ENCODE measurements around the gene ZDHHC14.

ZDHHC14 gene

DNA sequence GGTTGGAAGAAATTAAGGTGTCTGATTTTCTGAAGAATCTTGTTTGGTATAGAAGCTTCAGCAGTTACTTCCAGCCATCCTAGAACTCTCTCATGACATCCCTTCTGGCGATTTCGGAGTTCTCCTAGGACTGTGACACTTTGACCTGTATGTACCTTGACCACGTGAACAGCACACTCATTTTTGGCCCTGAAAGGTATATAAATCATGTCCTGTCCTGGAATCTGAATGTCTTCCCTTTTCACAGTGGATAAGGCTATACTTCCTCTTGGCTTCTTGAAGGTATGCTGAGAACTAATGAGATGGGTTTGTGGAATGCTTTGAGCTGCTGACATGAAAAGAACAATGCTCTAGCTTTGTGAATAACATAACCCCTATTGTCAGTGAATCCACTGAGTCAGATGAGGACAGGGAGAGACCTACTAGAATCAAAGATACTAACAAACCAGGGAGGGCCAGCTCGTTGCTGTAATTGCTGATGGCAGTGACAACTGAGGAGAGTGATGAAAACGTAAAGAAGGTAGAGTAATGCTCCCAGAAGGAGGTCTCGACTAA is 6.0 kb upstream of the ZDHHC14 start:
- TF ChIP-seq, protein P1, sequence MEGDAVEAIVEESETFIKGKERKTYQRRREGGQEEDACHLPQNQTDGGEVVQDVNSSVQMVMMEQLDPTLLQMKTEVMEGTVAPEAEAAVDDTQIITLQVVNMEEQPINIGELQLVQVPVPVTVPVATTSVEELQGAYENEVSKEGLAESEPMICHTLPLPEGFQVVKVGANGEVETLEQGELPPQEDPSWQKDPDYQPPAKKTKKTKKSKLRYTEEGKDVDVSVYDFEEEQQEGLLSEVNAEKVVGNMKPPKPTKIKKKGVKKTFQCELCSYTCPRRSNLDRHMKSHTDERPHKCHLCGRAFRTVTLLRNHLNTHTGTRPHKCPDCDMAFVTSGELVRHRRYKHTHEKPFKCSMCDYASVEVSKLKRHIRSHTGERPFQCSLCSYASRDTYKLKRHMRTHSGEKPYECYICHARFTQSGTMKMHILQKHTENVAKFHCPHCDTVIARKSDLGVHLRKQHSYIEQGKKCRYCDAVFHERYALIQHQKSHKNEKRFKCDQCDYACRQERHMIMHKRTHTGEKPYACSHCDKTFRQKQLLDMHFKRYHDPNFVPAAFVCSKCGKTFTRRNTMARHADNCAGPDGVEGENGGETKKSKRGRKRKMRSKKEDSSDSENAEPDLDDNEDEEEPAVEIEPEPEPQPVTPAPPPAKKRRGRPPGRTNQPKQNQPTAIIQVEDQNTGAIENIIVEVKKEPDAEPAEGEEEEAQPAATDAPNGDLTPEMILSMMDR (IDR thresholded peaks at IDR 0.05), result no peak
- DNase-seq, result no peak
- no peak overlapping the region for H3K27ac ChIP-seq
- H3K4me3 ChIP-seq, result no peak overlapping the region
- H3K9me3 ChIP-seq, result no peaks in the 10 kb centered on the region
- H3K4me1 ChIP-seq, result peaks cover 0 to 6% (median 2%) of the 10 kb centered on the region in 4 donors
- intact Hi-C loops (cut with DNase I; ENCODE audit: low total_unique reads), result loop anchor here (5.0 kb wide), 1 partner anchor 53 kb away; the partner anchor contains the start of gene TMEM242
- no peaks in the 10 kb centered on the region for H3K27me3 ChIP-seq
- H3K36me3 ChIP-seq, result no peaks in the 10 kb centered on the region

- Histone ChIP-seq H3K36me3 (no peaks in the 10 kb centered on the region), H3K4me1 (peaks cover 0 to 6% (median 2%) of the 10 kb centered on the region in 4 donors), H3K4me3 (no peak overlapping the region), H3K9me3 (no peaks in the 10 kb centered on the region), H3K27me3 (no peaks in the 10 kb centered on the region), H3K27ac (no peak overlapping the region)
- intact Hi-C loops (cut with DNase I; ENCODE audit: low total_unique reads), result loop anchor here (5.0 kb wide), 1 partner anchor 54 kb away; the partner anchor contains the start of gene TMEM242
- TF ChIP-seq, protein P1 (IDR thresholded peaks at IDR 0.05), result no peak
- DNase-seq, result no peak
Observed at GRCh38 chr6:157376241-157376640, 4.7 kb upstream of the ZDHHC14 start.

DNA sequence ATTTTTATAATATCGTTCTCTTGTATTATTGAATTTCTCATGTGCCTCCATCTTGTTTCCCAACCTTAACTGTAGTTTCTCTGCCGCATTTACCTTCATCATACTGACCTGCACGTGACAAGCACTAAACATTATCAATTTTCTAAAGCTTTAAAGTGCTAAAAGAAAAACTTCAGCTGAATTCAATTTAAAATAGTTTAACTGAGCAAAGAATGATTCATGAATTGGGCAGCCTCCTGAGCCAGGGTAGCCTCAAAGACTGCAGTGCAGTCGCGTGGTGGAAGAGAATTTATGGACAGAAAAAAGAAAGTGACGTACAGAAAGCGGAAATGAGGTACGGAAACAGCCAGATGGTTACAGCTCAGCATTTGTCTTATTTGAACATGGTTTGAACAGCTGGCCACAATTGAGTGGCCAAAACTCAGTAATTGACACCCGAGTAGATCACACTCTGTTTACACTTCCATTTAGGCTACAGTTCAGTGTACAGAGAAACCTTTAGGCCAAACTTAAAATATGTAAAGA is 4.2 kb upstream of the ZDHHC14 start:
- H3K36me3 ChIP-seq, result no peaks in the 10 kb centered on the region
- no peak overlapping the region for H3K27ac ChIP-seq
- intact Hi-C loops (cut with DNase I; ENCODE audit: low total_unique reads), result loop anchor here (5.0 kb wide), 1 partner anchor 54 kb away; the partner anchor contains the start of gene TMEM242
- H3K4me1 ChIP-seq, result peaks cover 0 to 6% (median 2%) of the 10 kb centered on the region in 4 donors
- no peaks in the 10 kb centered on the region for H3K27me3 ChIP-seq
- H3K9me3 ChIP-seq, result no peaks in the 10 kb centered on the region
- H3K4me3 ChIP-seq, result no peak overlapping the region
- TF ChIP-seq, protein P1 (IDR thresholded peaks at IDR 0.05), result no peak
- DNase-seq, result no peak

GRCh38 chr6:157379656-157380457 is 1.1 kb upstream of the ZDHHC14 start:
- TF ChIP-seq, protein P1 (IDR thresholded peaks at IDR 0.05), result no peak
- intact Hi-C loops (cut with DNase I; ENCODE audit: low total_unique reads), result loop anchor here (5.0 kb wide), 1 partner anchor 58 kb away; the partner anchor contains the start of gene TMEM242
- Histone ChIP-seq H3K4me1 (peaks cover 0 to 28% (median 18%) of the 10 kb centered on the region in 4 donors), H3K27ac (peak overlapping the region; percentile 92 to 98), H3K36me3 (no peaks in the 10 kb centered on the region), H3K27me3 (no peaks in the 10 kb centered on the region), H3K4me3 (peak overlapping the region; percentile 73 to 96), H3K9me3 (no peaks in the 10 kb centered on the region)
- DNase-seq, result peak; percentile 94

- H3K4me1 ChIP-seq, result peaks cover 0 to 28% (median 18%) of the 10 kb centered on the region in 4 donors
- peak in 1 of 2 donors; percentile 68 for DNase-seq
- no peaks in the 10 kb centered on the region for H3K36me3 ChIP-seq
- peak overlapping the region; percentile 92 to 98 for H3K27ac ChIP-seq
- intact Hi-C loops (cut with DNase I; ENCODE audit: low total_unique reads), result no loop called here
- peak overlapping the region; percentile 73 to 96 for H3K4me3 ChIP-seq
- TF ChIP-seq, protein P1 (IDR thresholded peaks at IDR 0.05), result no peak
- no peaks in the 10 kb centered on the region for H3K9me3 ChIP-seq
- H3K27me3 ChIP-seq, result no peaks in the 10 kb centered on the region
Observed at GRCh38 chr6:157380458-157380778, 572 bp upstream of the ZDHHC14 start.

All from tibial artery (tissue), 4 donors.